GM12878 (cell line): ENCODE measurements around the gene RSBN1L. TPM values are rescaled to one million over a fixed set of nuclear protein-coding genes. Genes with fewer than 3 reads are reported as not detected.

Source experiments
- ATAC-seq: fragments of 200-7000 bp; cut with Tn5 transposase; 3 replicates; pipeline ENCODE4 v1.9.1; 2020; ENCODE audit warnings: mild to moderate bottlenecking, moderate library complexity
- BruUV-seq: library from RNA; stranded (reverse); fragments of 400-500 nt; replicated peaks from 2 replicates; lab custom pipeline; 2021; lab: Mats Ljungman, UMichigan
- CTCF ChIA-PET: fragments of 300-600 bp; sonication (Branson Sonifier 250); formaldehyde crosslinking; extraction: SDS; loops from one replicate; lab custom pipeline; 2021; ENCODE audit warnings: inconsistent platforms; lab: Yijun Ruan, JAX
- POLR2A ChIA-PET: fragments of 350-600 bp; formaldehyde crosslinking; extraction: SDS; loops from one replicate; lab custom pipeline; 2021; ENCODE audit warnings: inconsistent platforms; lab: Charles Lee
- RAD21 ChIA-PET: fragments of 300-600 bp; sonication (Branson Sonifier 250); formaldehyde crosslinking; loops from one replicate; lab custom pipeline; 2023; ENCODE audit warnings: antibody characterized with exemption; ENCODE audit not compliant: unreplicated experiment; lab: Charles Lee
- SMC1A ChIA-PET: fragments of 300-600 bp; sonication (Branson Sonifier 250); formaldehyde crosslinking; loops from one replicate; lab custom pipeline; 2023; ENCODE audit not compliant: unreplicated experiment, uncharacterized antibody; lab: Charles Lee
- DNase-seq: peaks from one replicate; pipeline ENCODE4 v3.0.0-alpha.2; 2011; ENCODE audit warnings: low read depth, low spot score
- FAIRE-seq: peaks from 3 replicates; lab custom pipeline; 2011; peaks lifted over from hg19 to GRCh38; lab: Jason Lieb, UNC
- H2AFZ ChIP-seq: 2 replicates; pipeline ENCODE4 v1.6.0; 2011; ENCODE audit warnings: low read depth, low read length, control low read depth; ENCODE audit not compliant: control insufficient read depth
- H3K27ac ChIP-seq: 2 replicates; pipeline ENCODE4 v1.5.1; 2011; ENCODE audit warnings: control low read depth; ENCODE audit not compliant: control insufficient read depth, insufficient read depth
- H3K27me3 ChIP-seq, 2 experiments: replicated peaks in 1 of 2; 2 replicates each; pipeline versions ENCODE4 v1.6.0 to v1.6.1; 2011; ENCODE audit warnings: low read length in 1 of 2; ENCODE audit not compliant: control insufficient read depth in 2 of 2, insufficient read depth in 2 of 2
- H3K36me3 ChIP-seq, 2 experiments: 2 replicates each; pipeline ENCODE4 v1.5.1; 2011; ENCODE audit warnings: low read length in 1 of 2; ENCODE audit not compliant: control insufficient read depth in 2 of 2, insufficient read depth in 2 of 2
- H3K4me1 ChIP-seq: 2 replicates; pipeline ENCODE4 v1.6.1; 2011; ENCODE audit warnings: mild to moderate bottlenecking, low read length, moderate library complexity, mixed read lengths; ENCODE audit not compliant: control insufficient read depth, insufficient read depth
- H3K4me2 ChIP-seq: 2 replicates; pipeline ENCODE4 v1.6.0; 2011; ENCODE audit warnings: control low read depth; ENCODE audit not compliant: control insufficient read depth, insufficient read depth
- H3K4me3 ChIP-seq: fragments of 200-600 bp; sonication (generic); 2 replicates; pipeline ENCODE4 v1.5.1; 2016
- H3K79me2 ChIP-seq: 2 replicates; pipeline ENCODE4 v1.6.0; 2011; ENCODE audit warnings: low read length; ENCODE audit not compliant: control insufficient read depth, insufficient read depth
- H3K9ac ChIP-seq: 2 replicates; pipeline ENCODE4 v1.8.0; 2011; ENCODE audit warnings: low read length, control low read depth, mixed read lengths; ENCODE audit not compliant: control insufficient read depth, insufficient read depth
- H3K9me3 ChIP-seq: replicated peaks from 3 replicates; pipeline ENCODE4 v1.5.1; 2011; ENCODE audit warnings: mild to moderate bottlenecking, low read length; ENCODE audit not compliant: control insufficient read depth, insufficient read depth
- H4K20me1 ChIP-seq: 2 replicates; pipeline ENCODE4 v1.6.0; 2011; ENCODE audit not compliant: control insufficient read depth, insufficient read depth
- EED ChIP-seq: sonication (generic); IDR thresholded peaks from 2 replicates; pipeline ENCODE4 v1.6.1; 2016; ENCODE audit warnings: antibody characterized with exemption, low read depth
- IKZF2 ChIP-seq, 2 experiments: fragments of 450-650 bp; IDR thresholded peaks; 2 replicates each; pipeline ENCODE4 v1.6.1; 2017; ENCODE audit warnings: mild to moderate bottlenecking in 2 of 2, moderate library complexity in 2 of 2
- KLF5 ChIP-seq: fragments of 450-650 bp; IDR thresholded peaks from 2 replicates; pipeline ENCODE4 v1.6.1; 2014; ENCODE audit warnings: mild to moderate bottlenecking; ENCODE audit not compliant: partially characterized antibody
- MXI1 ChIP-seq: fragments of 150-350 bp; IDR thresholded peaks from 2 replicates; pipeline ENCODE4 v1.6.1; 2011; ENCODE audit warnings: low read depth, mild to moderate bottlenecking, inconsistent platforms, low read length, improper control_type of control experiment
- WGBS: methylation state at CpG from one replicate; pipeline ENCODE4 v1.1.6; 2016; ENCODE audit warnings: low lambda C conversion rate; ENCODE audit not compliant: insufficient replicate concordance, insufficient coverage; ENCODE audit errors: missing lambda C conversion rate; 5-methylcytosine and 5-hydroxymethylcytosine counted together
- in situ Hi-C: fragments of 300-500 bp; cut with MboI; formaldehyde crosslinking; loops from 9 replicates; pipeline ENCODE4 v1.14.3; 2018; ENCODE audit warnings: mixed read lengths
- intact Hi-C: fragments of 100-400 bp; cut with micrococcal nuclease; formaldehyde crosslinking; loops from one replicate; pipeline ENCODE4 v1.14.2; 2022; ENCODE audit not compliant: unreplicated experiment
- polyA plus RNA-seq, 11 experiments: library from polyadenylated mRNA; depleted of rRNA in 4 of 11; unstranded in 6 of 11; stranded (reverse) in 5 of 11; fragments of >200 nt; fragmentation: Nextera tagmentation in 4 of 11; fragmentation: Illumina TruSeq in 1 of 11; extraction: Ambion mirVana in 4 of 11; extraction: Trizol in 1 of 11; gene quantifications; 1 replicate in 1 of 11; 2 replicates in 10 of 11; pipeline versions ENCODE4 v1.2.1 to v1.2.3, GENCODE V29; 2011 to 2016; ENCODE audit warnings: inconsistent platforms in 2 of 11, missing spikeins in 2 of 11, low read depth in 1 of 11
- total RNA-seq, 4 experiments: library from RNA; depleted of rRNA in 3 of 4; stranded (reverse); fragments of >200 nt in 3 of 4; fragmentation: Illumina TruSeq in 1 of 4; extraction: Trizol in 1 of 4; gene quantifications; 2 replicates each; pipeline versions ENCODE4 v1.2.1 to v1.2.3, GENCODE V29; 2013 to 2021
- TF ChIP-seq, protein P1 (sequence below): IDR thresholded peaks from 2 replicates; pipeline ENCODE4 v1.6.1; 2011; ENCODE audit warnings: low read depth, mild to moderate bottlenecking, low read length, moderate library complexity, borderline replicate concordance; ENCODE audit errors: extremely low read depth

The RSBN1L gene
- total and polyA plus RNA-seq, 10 of the 15 experiments (the other 5 are each of a cell fraction or from before 2014, with no cell fraction given): 4.5 to 23.7 (median 10.3) TPM

DNA sequence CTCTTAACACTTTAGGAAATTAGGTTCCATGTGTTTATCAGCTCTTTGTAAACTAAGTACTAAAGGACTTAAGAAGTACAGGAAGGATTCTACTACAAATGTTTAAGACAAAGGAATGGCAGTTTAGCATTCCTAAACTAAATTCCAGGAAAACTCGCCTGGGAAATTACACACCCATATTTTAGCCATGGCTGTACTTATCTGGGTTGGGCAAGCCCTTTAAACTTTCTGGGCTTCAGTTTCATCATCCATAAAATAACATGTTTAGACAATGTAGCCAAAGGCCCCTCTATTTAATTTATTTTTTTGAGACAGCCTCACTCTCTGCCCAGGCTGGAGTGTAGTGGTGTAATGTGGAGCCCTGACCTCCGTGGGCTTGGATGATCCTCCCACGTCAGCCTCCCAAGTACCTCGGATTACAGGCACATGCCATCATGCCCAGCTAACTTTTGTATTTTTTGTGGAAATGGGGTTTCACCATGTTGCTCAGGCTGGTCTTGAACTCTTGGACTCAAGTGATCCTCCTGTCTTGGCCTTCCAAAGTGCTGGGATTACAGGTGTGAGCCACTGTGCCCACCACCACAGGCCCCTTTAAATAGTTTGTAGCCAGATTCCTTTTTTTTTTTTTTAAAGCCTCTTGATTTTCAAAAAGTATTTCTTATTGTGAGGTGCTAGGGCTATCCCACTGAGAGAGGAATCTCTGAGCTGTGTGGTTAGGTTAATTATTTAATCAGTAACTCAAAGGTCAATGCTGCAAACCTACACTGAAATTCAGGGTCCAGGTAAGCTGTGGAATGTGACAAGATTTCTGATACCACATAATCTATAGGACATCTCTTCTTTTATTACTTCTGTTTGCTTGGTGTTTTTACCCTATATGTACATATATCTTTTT, 69.9 kb downstream of the RSBN1L start:
- H4K20me1 ChIP-seq: no peaks in the 10 kb centered on the region
- ChIA-PET CTCF (interaction anchor here (0.6 to 2.3 kb wide), 9 partner anchors 14 to 1531 kb away, joined by 3 to 14 read pairs (median 4); no protein-coding TSS in a partner anchor), SMC1A (interaction anchor here (0.9 to 2.0 kb wide), 7 partner anchors 9 to 168 kb away, joined by 3 to 6 read pairs (median 4); no protein-coding TSS in a partner anchor), POLR2A (interaction anchor here (0.5 to 0.7 kb wide), 3 partner anchors 132 to 1407 kb away, joined by 3 to 7 read pairs (median 3); no protein-coding TSS in a partner anchor), RAD21 (interaction anchor here (0.6 to 2.7 kb wide), 4 partner anchors 113 to 500 kb away, joined by 3 to 10 read pairs (median 4); no protein-coding TSS in a partner anchor)
- H3K27ac ChIP-seq: no peak overlapping the region
- peaks cover 23% of the 10 kb centered on the region for H3K79me2 ChIP-seq
- H3K9ac ChIP-seq: no peak overlapping the region
- H3K4me1 ChIP-seq: no peaks in the 10 kb centered on the region
- H3K36me3 ChIP-seq: peaks cover 0 to 2% of the 10 kb centered on the region in 2 experiments; a peak in 2 of 4 replicates
- H2AFZ ChIP-seq: no peak overlapping the region
- no peak overlapping the region for H3K4me2 ChIP-seq
- ATAC-seq: no peak
- intact Hi-C loops: no loop called here
- no TSS peak for BruUV-seq
- in situ Hi-C loops: no loop called here
- WGBS: 97% methylated on average over 4 of the region's 4 CpGs
- DNase-seq: no peak
- no peaks in the 10 kb centered on the region for H3K9me3 ChIP-seq
- TF ChIP-seq EED (no peak), IKZF2 (IDR thresholded peaks at IDR 0.05) (no peak), KLF5 (no peak), MXI1 (no peak)
- TF ChIP-seq, protein P1, sequence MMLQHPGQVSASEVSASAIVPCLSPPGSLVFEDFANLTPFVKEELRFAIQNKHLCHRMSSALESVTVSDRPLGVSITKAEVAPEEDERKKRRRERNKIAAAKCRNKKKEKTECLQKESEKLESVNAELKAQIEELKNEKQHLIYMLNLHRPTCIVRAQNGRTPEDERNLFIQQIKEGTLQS: no peak
- FAIRE-seq: no peak
- no peaks in the 10 kb centered on the region for H3K27me3 ChIP-seq
- no peak overlapping the region for H3K4me3 ChIP-seq
